Measurements from ENCODE around the gene OR1F1.

GRCh38 chr16:3143189-3143588, 44.8 kb upstream of the OR1F1 start:
- TF ChIP-seq CTCF (IDR thresholded peaks at IDR 0.05) (no peak), POLR2AphosphoS5 (IDR thresholded peaks at IDR 0.05) (no peak)

Data from stomach (tissue), 4 donors.